ENCODE data around the gene CPNE5.

DNA sequence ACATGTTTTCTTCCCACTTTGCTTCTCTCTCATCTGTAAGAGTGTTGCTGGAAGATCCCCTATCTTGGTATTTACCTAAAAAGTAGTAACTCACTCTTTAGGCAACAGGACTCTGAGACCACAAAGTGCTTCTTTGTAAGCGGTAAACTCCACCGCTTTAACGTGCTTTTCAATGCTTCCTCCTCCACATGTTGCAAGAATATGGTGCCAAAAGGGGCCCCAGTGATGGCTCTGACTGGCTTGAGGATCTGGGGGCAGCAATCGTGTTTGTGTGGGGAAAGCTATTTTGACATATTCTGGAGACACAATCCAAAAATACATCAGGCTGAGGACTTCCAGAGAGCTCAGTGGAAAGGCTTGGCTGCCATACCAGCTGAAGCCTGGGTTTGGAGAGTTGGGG is 12.4 kb upstream of the CPNE5 start:
- no peak for TF ChIP-seq FOSL2 (IDR thresholded peaks at IDR 0.05; ENCODE audit: borderline replicate concordance, low read depth)
- TF ChIP-seq FOXJ3 (CRISPR knock-in tag; IDR thresholded peaks at IDR 0.05): no peak
- no peak for TF ChIP-seq TEAD4 (IDR thresholded peaks at IDR 0.05; ENCODE audit: borderline replicate concordance, insufficient read depth)
